Stimulated activated CD8-positive, alpha-beta memory T cell treated with anti-CD3 and anti-CD28 coated beads, Interleukin-15, amount 100 ng/mL, for 24 hours (primary cell): ENCODE results near the gene MYOD1.

Experiments
- DNase-seq: peaks from one replicate; pipeline ENCODE4 v3.0.0-alpha.2; 2020; ENCODE audit warnings: low read depth

Gene MYOD1

DNA sequence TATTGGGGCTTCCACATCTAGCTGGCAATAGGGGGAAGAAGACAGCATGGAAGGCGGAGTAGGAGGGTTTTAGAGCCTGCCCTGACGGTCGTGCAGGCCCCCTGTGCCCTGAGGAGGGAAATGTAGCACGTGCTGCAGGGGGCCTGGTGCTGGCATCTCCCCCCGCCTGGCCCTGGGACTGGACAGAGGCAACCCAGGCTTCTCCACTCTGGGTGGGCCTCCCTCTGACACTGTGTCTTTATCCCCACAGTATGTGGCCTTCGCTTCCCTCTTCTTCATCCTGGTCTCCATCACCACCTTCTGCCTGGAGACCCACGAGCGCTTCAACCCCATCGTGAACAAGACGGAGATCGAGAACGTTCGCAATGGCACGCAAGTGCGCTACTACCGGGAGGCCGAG, 52.0 kb downstream of the MYOD1 start:
- no peak for DNase-seq
